DND-41 (cell line): ENCODE measurements around the gene LIMD2.

ENCODE experiments used
- ATAC-seq: fragments of 200-7000 bp; cut with Tn5 transposase; 3 replicates; pipeline ENCODE4 v1.9.1; 2021; ENCODE audit warnings: low read depth; ENCODE audit not compliant: insufficient read depth
- DNase-seq: peaks from one replicate; pipeline ENCODE4 v3.0.0-alpha.2; 2020
- H2AFZ ChIP-seq: 2 replicates; pipeline ENCODE4 v1.6.0; 2012; ENCODE audit warnings: low read depth, low read length
- H3K27ac ChIP-seq: 2 replicates; pipeline ENCODE4 v1.5.1; 2012; ENCODE audit warnings: low read length, inconsistent platforms
- H3K27me3 ChIP-seq: fragments of 200-600 bp; sonication (generic); 2 replicates; pipeline ENCODE4 v1.6.0; 2012; ENCODE audit warnings: low read length, mild to moderate bottlenecking, inconsistent platforms; ENCODE audit not compliant: insufficient read depth, poor library complexity
- H3K36me3 ChIP-seq: 2 replicates; pipeline ENCODE4 v1.5.1; 2012; ENCODE audit warnings: low read length, inconsistent platforms; ENCODE audit not compliant: insufficient read depth
- H3K4me1 ChIP-seq: 2 replicates; pipeline ENCODE4 v1.5.1; 2012; ENCODE audit warnings: mild to moderate bottlenecking, low read length; ENCODE audit not compliant: insufficient read depth
- H3K4me2 ChIP-seq: 2 replicates; pipeline ENCODE4 v1.6.0; 2012; ENCODE audit warnings: mild to moderate bottlenecking, moderate library complexity, low read length, inconsistent platforms; ENCODE audit not compliant: insufficient read depth
- H3K4me3 ChIP-seq, 2 experiments: fragments of 200-600 bp in 1 of 2; shearing (Covaris generic) in 1 of 2; 2 replicates each; pipeline ENCODE4 v1.5.1; 2012 to 2016; ENCODE audit warnings: inconsistent platforms in 2 of 2, low read length in 2 of 2, mild to moderate bottlenecking in 2 of 2, low read depth in 1 of 2, moderate library complexity in 1 of 2
- H3K79me2 ChIP-seq: 2 replicates; pipeline ENCODE4 v1.6.0; 2012; ENCODE audit warnings: low read length, inconsistent platforms; ENCODE audit not compliant: insufficient read depth
- H3K9ac ChIP-seq: 2 replicates; pipeline ENCODE4 v1.6.0; 2012; ENCODE audit warnings: low read depth, mild to moderate bottlenecking, inconsistent platforms, low read length, moderate library complexity
- H3K9me3 ChIP-seq: 2 replicates; pipeline ENCODE4 v1.5.1; 2012; ENCODE audit warnings: low read length, moderate library complexity, mild to moderate bottlenecking, inconsistent platforms; ENCODE audit not compliant: insufficient read depth, severe bottlenecking
- H4K20me1 ChIP-seq: 2 replicates; pipeline ENCODE4 v1.6.0; 2012; ENCODE audit warnings: low read length; ENCODE audit not compliant: insufficient read depth
- CTCF ChIP-seq: IDR thresholded peaks from 2 replicates; pipeline ENCODE4 v1.5.1; 2012; ENCODE audit warnings: borderline replicate concordance, low read length, moderate library complexity, mild to moderate bottlenecking; ENCODE audit not compliant: poor library complexity, severe bottlenecking; ENCODE audit errors: extremely low read depth
- EZH2 ChIP-seq: IDR thresholded peaks from 3 replicates; pipeline ENCODE4 v1.6.1; 2012; ENCODE audit warnings: borderline replicate concordance, low read depth, mild to moderate bottlenecking, moderate library complexity, low read length, inconsistent platforms; ENCODE audit not compliant: severe bottlenecking

LIMD2 gene

GRCh38 chr17:63686138-63686685 is 13.7 kb downstream of the LIMD2 start:
- ATAC-seq (no peak), DNase-seq (no peak)
- TF ChIP-seq CTCF (no peak), EZH2 (no peak)
- Histone ChIP-seq H3K79me2 (0 out of 2 replicates have a peak, but pooled peaks cover 2% of the 10 kb centered on the region), H3K4me3 (no peak overlapping the region), H3K36me3 (peaks cover 86% of the 10 kb centered on the region), H2AFZ (no peak overlapping the region), H3K27me3 (no peaks in the 10 kb centered on the region), H3K4me1 (no peaks in the 10 kb centered on the region), H3K4me2 (no peak overlapping the region), H4K20me1 (no peaks in the 10 kb centered on the region; the same call in 1 of the 2 replicates), H3K27ac (no peak overlapping the region), H3K9me3 (no peaks in the 10 kb centered on the region), H3K9ac (no peak overlapping the region)

GRCh38 chr17:63685578-63685977 is 14.3 kb downstream of the LIMD2 start:
- Histone ChIP-seq H3K27ac (no peak overlapping the region), H3K4me2 (no peak overlapping the region), H3K4me3 (no peak overlapping the region), H4K20me1 (no peaks in the 10 kb centered on the region; the same call in 1 of the 2 replicates), H3K79me2 (0 out of 2 replicates have a peak, but pooled peaks cover 2% of the 10 kb centered on the region), H3K27me3 (no peaks in the 10 kb centered on the region), H3K9ac (no peak overlapping the region), H3K4me1 (no peaks in the 10 kb centered on the region), H2AFZ (no peak overlapping the region), H3K9me3 (no peaks in the 10 kb centered on the region), H3K36me3 (peaks cover 85% of the 10 kb centered on the region)
- ATAC-seq (no peak), DNase-seq (no peak)
- TF ChIP-seq EZH2 (no peak), CTCF (no peak)

GRCh38 chr17:63685041-63685440 is 14.9 kb downstream of the LIMD2 start:
- Histone ChIP-seq H3K27ac (no peak overlapping the region), H3K27me3 (no peaks in the 10 kb centered on the region), H3K4me1 (no peaks in the 10 kb centered on the region), H3K9me3 (no peaks in the 10 kb centered on the region), H3K4me3 (no peak overlapping the region), H3K9ac (no peak overlapping the region), H3K79me2 (0 out of 2 replicates have a peak, but pooled peaks cover 2% of the 10 kb centered on the region), H3K36me3 (peaks cover 84% of the 10 kb centered on the region), H3K4me2 (no peak overlapping the region), H2AFZ (no peak overlapping the region), H4K20me1 (no peaks in the 10 kb centered on the region; the same call in 1 of the 2 replicates)
- no peak for ATAC-seq
- TF ChIP-seq EZH2: no peak
- no peak for TF ChIP-seq CTCF
- DNase-seq: no peak

GRCh38 chr17:63682981-63683380 is 16.9 kb downstream of the LIMD2 start:
- 0 out of 2 replicates have a peak, but pooled peaks cover 2% of the 10 kb centered on the region for H3K79me2 ChIP-seq
- no peaks in the 10 kb centered on the region for H3K4me1 ChIP-seq
- no peak overlapping the region for H3K4me2 ChIP-seq
- TF ChIP-seq EZH2 (no peak), CTCF (no peak)
- DNase-seq: no peak
- H3K27ac ChIP-seq: no peak overlapping the region
- no peak for ATAC-seq
- H3K36me3 ChIP-seq: peaks cover 84% of the 10 kb centered on the region
- no peak overlapping the region for H2AFZ ChIP-seq
- H3K27me3 ChIP-seq: no peaks in the 10 kb centered on the region
- no peaks in the 10 kb centered on the region for H4K20me1 ChIP-seq
- no peaks in the 10 kb centered on the region for H3K9me3 ChIP-seq
- H3K9ac ChIP-seq: no peak overlapping the region
- no peak overlapping the region for H3K4me3 ChIP-seq
